DND-41 (cell line): ENCODE data around the gene CPT2.

Experiments
- EZH2 ChIP-seq: IDR thresholded peaks from 3 replicates; pipeline ENCODE4 v1.6.1; 2012; ENCODE audit warnings: borderline replicate concordance, low read depth, mild to moderate bottlenecking, moderate library complexity, low read length, inconsistent platforms; ENCODE audit not compliant: severe bottlenecking
- TF ChIP-seq, protein P1 (sequence below): IDR thresholded peaks from 2 replicates; pipeline ENCODE4 v1.5.1; 2012; ENCODE audit warnings: borderline replicate concordance, low read length, moderate library complexity, mild to moderate bottlenecking; ENCODE audit not compliant: poor library complexity, severe bottlenecking; ENCODE audit errors: extremely low read depth

- TF ChIP-seq, protein P1, sequence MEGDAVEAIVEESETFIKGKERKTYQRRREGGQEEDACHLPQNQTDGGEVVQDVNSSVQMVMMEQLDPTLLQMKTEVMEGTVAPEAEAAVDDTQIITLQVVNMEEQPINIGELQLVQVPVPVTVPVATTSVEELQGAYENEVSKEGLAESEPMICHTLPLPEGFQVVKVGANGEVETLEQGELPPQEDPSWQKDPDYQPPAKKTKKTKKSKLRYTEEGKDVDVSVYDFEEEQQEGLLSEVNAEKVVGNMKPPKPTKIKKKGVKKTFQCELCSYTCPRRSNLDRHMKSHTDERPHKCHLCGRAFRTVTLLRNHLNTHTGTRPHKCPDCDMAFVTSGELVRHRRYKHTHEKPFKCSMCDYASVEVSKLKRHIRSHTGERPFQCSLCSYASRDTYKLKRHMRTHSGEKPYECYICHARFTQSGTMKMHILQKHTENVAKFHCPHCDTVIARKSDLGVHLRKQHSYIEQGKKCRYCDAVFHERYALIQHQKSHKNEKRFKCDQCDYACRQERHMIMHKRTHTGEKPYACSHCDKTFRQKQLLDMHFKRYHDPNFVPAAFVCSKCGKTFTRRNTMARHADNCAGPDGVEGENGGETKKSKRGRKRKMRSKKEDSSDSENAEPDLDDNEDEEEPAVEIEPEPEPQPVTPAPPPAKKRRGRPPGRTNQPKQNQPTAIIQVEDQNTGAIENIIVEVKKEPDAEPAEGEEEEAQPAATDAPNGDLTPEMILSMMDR: no peak
- TF ChIP-seq EZH2: no peak
Observed at GRCh38 chr1:53214376-53214940, 17.8 kb downstream of the CPT2 start.
